SK-N-SH treated with all-trans-retinoic acid at 6 μM for 48 hours (cell line): ENCODE data around the gene ZHX3.

Source experiments
- CREB5 ChIP-seq: fragments of 250-450 bp; sonication (Bioruptor Pico); IDR thresholded peaks from 2 replicates; pipeline ENCODE4 v1.5.1; 2020; ENCODE audit warnings: low read depth, mild to moderate bottlenecking, moderate library complexity
- CSRNP3 ChIP-seq: fragments of 250-450 bp; sonication (Bioruptor Pico); IDR thresholded peaks from 2 replicates; pipeline ENCODE4 v1.5.1; 2021; ENCODE audit warnings: mild to moderate bottlenecking, moderate library complexity
- PATZ1 ChIP-seq: fragments of 250-450 bp; sonication (Bioruptor Pico); IDR thresholded peaks from 2 replicates; pipeline ENCODE4 v1.8.0; 2020; ENCODE audit warnings: mild to moderate bottlenecking, moderate library complexity, borderline replicate concordance
- RARB ChIP-seq: fragments of 250-450 bp; sonication (Bioruptor Pico); IDR thresholded peaks from 2 replicates; pipeline ENCODE4 v1.8.0; 2021; ENCODE audit warnings: mild to moderate bottlenecking, moderate library complexity
- TOX ChIP-seq: fragments of 250-450 bp; sonication (Bioruptor Pico); IDR thresholded peaks from 2 replicates; pipeline ENCODE4 v1.8.0; 2021; ENCODE audit warnings: mild to moderate bottlenecking, moderate library complexity, borderline replicate concordance
- ZC3H10 ChIP-seq: fragments of 250-450 bp; sonication (Bioruptor Pico); IDR thresholded peaks from 2 replicates; pipeline ENCODE4 v1.5.1; 2021; ENCODE audit warnings: mild to moderate bottlenecking, moderate library complexity

GRCh38 chr20:41355192-41355591, 37.7 kb upstream of the ZHX3 start:
- TF ChIP-seq TOX (CRISPR knock-in tag): no peak
- no peak for TF ChIP-seq ZC3H10
- TF ChIP-seq RARB (CRISPR knock-in tag): no peak
- no peak for TF ChIP-seq CREB5
- TF ChIP-seq PATZ1 (CRISPR knock-in tag): no peak
- TF ChIP-seq CSRNP3: no peak
